GM19025 (cell line): Measurements from ENCODE around the gene ERC1.
"Not testable (repeated sequence)": the region's sequence is repeated elsewhere in the genome, so short reads cannot be mapped to it uniquely, and the experiment has no call there.

ENCODE experiments used
- ATAC-seq: cut with Tn5 transposase; IDR thresholded peaks from one replicate; pipeline ENCODE4 v1.9.1; 2021; ENCODE audit warnings: mild to moderate bottlenecking, low read depth, moderate library complexity; ENCODE audit not compliant: unreplicated experiment

ERC1 gene

GRCh38 chr12:1115484-1116231 is 124.6 kb downstream of the ERC1 start:
- ATAC-seq = no peak

DNA sequence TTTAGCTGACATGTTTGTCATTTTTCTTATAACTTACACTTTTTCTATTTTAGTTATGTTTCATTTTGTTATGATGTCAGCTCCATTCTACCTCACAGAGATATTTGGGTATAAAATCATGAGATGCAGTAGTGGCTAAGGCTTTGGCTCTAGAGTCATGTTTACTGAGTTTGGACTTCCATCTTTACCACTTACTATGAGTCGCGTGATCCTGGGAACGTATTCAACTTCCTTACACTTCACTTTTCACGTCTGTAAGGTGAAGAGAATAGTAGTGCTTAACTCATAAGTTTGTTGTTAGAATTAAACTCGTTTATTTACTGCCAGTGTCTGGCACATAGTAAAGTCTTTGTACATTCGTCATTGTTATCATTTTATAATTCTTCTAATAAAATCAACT is 126.3 kb downstream of the ERC1 start:
- ATAC-seq = no peak

GRCh38 chr12:1117970-1118563 is 127.0 kb downstream of the ERC1 start:
- no peak for ATAC-seq

DNA sequence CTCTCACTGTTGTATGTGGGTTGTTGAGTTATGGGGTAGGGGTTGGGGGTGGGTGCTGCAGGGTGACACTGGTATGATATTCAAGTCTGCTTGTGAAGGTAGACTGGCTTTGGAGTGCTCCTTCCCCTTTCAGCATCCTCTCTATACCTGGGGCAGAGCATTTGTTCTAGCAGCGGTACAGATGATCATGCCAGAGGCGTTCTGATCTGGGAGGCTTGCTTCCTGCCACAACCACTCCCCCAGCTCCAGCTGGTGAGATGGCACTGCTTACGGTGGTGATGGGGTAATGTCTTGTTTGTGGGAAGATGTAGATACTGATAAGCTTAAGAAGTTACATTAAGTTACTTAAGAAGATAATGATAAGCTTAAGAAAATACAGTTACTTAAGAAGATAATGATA is 131.8 kb downstream of the ERC1 start:
- ATAC-seq = no peak

GRCh38 chr12:1126091-1126490 is 135.1 kb downstream of the ERC1 start:
- no peak for ATAC-seq

- no peak for ATAC-seq
These were observed 136.0 kb downstream of the ERC1 start for GRCh38 chr12:1127021-1127420.

DNA sequence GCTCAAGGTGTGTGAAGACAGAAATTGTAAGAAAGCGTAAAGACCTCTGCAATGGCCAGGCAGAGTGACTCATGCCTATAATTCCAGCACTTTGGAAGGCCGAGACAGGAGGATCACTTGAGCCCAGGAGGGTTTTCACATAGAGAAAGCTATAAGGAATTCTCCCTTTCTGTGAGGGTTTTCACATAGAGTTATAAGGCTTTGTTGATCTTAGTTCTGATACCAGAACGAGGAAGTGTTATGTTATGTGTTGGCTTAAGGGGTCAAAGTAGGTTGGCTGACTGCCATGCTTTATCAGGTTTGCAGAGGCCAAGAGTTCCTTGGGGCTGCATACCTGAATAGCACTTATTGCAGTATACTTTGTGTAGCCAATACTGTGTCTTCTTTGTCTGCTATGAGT is 139.1 kb downstream of the ERC1 start:
- ATAC-seq = no peak

DNA sequence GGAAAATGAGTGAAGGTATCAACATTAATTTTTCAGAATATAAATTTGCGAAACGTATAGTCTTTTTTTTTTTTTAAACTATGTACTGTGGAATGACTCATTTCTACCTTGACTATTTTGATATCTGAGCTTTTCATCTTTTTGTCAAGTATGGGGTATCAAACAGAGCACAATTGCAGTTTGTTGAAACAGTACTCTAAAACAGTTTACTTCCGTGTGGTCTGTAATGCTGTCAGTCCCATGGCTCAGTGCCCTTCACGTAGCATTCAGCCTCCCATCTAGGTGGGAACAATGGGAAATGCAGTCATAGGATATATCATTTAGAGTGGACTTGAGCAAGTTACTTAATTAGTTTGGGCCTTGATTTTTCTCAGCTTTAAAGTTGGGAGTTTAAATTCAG is 139.5 kb downstream of the ERC1 start:
- ATAC-seq = no peak

- ATAC-seq = no peak
These were observed 140.8 kb downstream of the ERC1 start for GRCh38 chr12:1131811-1132224.

DNA sequence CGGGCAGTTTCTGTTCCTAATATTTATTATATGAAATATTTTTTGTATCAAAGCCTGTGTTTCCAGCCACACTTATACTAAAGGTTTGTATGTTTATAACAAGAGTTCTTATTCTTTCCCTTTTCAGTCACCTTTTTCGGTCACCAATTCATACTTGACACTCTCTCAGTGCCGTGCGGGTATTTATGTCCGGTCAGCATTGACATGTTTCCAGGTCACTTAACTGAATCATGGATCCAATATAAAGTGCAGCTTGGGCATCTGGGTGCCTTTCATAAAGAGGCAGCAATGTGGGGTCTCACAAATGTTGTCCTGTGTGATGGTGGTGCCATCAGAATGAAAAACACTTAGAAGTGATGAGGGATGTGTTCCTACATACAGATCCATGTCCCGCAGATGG is 141.3 kb downstream of the ERC1 start:
- no peak for ATAC-seq

DNA sequence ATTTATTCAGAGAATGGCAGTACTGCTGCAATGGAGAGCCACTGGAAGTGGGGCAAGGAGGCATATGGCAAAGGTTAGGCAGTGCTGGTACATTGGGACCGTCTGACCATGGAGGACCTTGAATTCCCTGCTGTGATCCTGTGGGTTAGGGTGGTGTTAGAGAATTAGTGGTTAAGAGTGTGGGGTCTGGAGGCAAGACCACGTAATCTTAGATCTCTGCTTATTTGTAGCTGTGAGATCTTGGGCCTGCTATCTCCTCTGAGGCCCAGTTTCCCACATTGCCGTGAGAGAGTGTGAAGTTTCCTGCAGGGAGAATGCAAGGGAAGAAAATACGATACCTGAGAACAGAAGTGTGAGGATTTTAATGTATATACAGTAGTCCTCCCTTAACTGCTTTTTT is 147.7 kb downstream of the ERC1 start:
- no peak for ATAC-seq

DNA sequence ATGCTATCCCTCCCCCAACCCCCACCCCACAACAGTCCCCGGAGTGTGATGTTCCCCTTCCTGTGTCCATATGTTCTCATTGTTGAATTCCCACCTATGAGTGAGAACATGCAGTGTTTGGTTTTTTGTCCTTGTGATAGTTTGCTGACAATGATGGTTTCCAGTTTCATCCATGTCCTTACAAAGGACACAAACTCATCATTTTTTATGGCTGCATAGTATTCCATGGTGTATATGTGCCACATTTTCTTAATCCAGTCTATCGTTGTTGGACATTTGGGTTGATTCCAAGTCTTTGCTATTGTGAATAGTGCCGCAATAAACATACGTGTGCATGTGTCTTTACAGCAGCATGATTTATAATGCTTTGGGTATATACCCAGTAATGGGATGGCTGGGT is 155.7 kb downstream of the ERC1 start:
- not testable (repeated sequence) for ATAC-seq

DNA sequence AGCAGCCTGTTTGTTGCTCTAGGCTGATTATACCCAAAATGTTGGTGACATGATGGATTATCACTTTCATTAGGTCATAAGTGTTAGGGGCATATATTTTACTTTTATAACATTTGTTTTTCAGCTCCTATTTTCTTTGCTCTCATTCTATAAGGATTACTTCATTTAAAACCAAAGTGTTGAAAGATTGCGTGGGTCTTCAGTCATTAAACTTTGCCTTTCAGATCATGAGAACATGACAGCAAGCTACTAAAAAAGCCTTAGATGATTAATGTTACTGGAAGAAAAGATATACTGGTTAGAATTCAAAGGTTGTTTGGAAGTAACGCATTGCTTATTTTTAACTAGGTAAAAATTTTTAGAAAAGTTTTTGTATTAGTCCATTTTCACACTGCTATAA is 156.8 kb downstream of the ERC1 start:
- no peak for ATAC-seq

GRCh38 chr12:1157046-1157445 is 166.0 kb downstream of the ERC1 start:
- ATAC-seq = no peak

DNA sequence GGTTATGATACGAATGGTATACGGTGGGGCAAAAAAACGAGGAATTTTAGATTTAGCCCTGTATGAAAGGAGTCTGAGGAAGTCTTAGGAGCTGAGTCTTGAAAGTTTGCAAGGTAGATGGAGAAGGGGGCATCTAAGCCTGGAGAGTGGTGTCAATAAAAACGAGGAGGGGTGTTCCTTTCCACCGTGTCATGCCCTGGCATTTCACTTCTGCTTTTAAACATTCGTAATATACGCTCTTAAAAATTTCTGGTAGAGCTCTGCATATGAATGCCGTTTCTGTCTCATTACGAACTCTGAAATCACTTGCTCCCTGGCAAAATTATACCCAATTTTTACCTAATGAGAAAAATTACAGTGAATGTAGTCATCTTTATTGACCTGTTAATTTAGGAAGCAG is 170.2 kb downstream of the ERC1 start:
- no peak for ATAC-seq

DNA sequence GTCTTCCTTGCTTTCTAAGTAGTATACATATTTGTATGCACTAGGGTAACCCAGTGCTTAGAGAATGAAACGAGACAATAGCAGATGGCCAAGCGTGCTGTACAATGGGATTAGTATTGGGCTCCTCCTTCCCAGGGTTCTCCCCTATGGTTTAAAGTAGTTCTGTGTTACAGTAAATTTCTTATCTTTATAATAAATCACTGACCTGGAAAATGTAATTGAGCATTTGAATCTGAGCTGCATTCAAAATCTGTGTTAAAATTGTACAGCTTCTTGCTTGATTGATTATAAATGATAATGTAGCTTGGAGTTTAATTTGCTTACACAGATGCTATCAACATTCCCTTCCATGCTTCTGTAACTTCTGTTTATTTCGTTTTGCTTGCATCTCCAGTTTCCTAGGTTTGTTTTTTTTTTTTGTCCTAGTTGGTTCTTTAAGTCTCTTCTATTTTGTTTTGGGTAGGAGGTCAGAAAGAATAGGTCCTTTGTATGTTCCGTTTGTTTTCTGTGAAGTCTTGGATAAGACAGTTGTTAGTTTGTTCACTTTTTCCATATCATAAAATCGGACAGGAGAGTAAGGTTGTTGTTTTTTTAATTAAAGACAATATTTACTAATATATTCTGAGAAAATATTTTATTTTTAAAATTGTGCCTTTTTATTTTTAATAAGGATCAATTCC is 171.2 kb downstream of the ERC1 start:
- no peak for ATAC-seq

DNA sequence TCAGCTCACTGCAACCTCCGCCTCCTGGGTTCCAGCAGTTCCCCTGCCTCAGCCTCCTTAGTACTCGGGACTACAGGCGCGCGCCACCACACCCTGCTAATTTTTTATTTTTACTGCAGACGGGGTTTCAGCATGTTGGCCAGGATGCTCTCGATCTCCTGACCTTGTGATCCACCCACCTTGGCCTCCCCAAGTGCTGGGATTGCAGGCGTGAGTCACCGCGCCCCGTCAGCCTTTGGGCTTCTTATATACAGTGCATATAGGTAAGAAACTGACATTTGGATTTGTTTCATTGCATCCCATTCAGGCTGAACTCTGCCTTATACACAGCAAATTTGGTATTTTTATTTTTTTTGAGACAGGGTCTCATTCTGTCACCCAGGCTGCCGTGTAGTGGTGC is 176.8 kb downstream of the ERC1 start:
- no peak for ATAC-seq

GRCh38 chr12:1170411-1170810 is 179.4 kb downstream of the ERC1 start:
- ATAC-seq = no peak

- ATAC-seq = no peak
These were observed 180.8 kb downstream of the ERC1 start for GRCh38 chr12:1171657-1172408.

DNA sequence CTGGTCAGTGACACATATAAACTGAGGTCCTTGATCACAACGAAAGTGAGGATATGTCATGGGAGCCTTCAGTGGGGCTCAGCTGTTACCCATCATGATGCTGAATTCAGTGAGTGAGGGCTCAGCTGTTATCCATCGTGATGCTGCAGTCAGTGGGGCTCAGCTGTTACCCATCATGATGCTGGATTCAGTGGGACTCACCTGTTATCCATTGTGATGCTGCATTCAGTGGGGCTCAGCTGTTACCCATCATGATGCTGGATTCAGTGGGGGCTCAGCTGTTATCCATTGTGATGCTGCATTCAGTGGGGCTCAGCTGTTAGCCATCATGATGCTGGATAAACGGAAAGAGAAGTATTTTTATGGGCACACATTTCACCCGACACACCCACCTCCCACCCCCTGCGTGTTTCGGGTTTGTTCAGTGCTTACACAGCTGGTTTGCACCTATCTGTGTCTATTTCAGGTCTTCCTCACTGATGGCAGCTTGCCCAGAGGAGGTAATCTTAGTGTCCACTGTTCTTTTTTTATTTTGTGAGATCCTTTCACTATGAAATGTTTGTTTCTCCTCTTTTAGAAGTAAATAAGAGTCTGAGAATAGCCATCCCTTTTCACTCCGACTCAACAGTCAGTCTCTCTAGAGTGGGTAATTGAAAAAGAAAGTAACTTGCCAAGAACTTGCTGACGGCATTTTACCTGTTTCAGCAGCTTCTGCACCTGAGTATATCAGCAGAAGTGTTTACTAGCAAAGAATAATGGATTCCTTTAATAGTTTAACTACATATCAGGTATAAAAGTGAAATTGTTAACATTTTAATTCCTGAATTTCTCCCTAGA is 183.0 kb downstream of the ERC1 start:
- no peak for ATAC-seq
